Measurements from ENCODE around the gene PRH2.

PRH2 gene

GRCh38 chr12:10952645-10953044 lies 23.6 kb downstream of the PRH2 start:
- Histone ChIP-seq H3K4me1 (no peaks in the 10 kb centered on the region), H4K20me1 (no peaks in the 10 kb centered on the region), H3K27ac (no peak overlapping the region), H3K27me3 (no peaks in the 10 kb centered on the region), H3K4me2 (no peak overlapping the region), H3K36me3 (peaks cover 8 to 25% (median 15%) of the 10 kb centered on the region in 11 experiments; a peak in 19 of 22 replicates), H3K9me3 (replicated peaks in 1 of 11) (peaks cover 33 to 59% (median 47%) of the 10 kb centered on the region in 11 experiments), H3K9ac (no peak overlapping the region), H3K4me3 (no peak overlapping the region)
- TF ChIP-seq Cebpa-rat (IDR thresholded peaks at IDR 0.05): no peak

GRCh38 chr12:10956085-10956484 lies 27.0 kb downstream of the PRH2 start:
- no peak for TF ChIP-seq Cebpa-rat (IDR thresholded peaks at IDR 0.05)
- no peaks in the 10 kb centered on the region for H3K27me3 ChIP-seq
- H3K9ac ChIP-seq: no peak overlapping the region

GRCh38 chr12:10957741-10958140 lies 28.7 kb downstream of the PRH2 start:
- H3K4me1 ChIP-seq: no peaks in the 10 kb centered on the region
- H3K9me3 ChIP-seq (replicated peaks in 1 of 11): peaks cover 17 to 38% (median 27%) of the 10 kb centered on the region in 11 experiments; a peak in 21 of 22 replicates
- H3K27ac ChIP-seq: no peak overlapping the region
- no peak overlapping the region for H3K4me2 ChIP-seq
- no peaks in the 10 kb centered on the region for H3K27me3 ChIP-seq
- no peak overlapping the region for H3K4me3 ChIP-seq
- H3K36me3 ChIP-seq: peaks cover 0 to 13% (median 3%) of the 10 kb centered on the region in 11 experiments; a peak in 3 of 22 replicates
- H3K9ac ChIP-seq: no peak overlapping the region
- no peaks in the 10 kb centered on the region for H4K20me1 ChIP-seq
- no peak for TF ChIP-seq Cebpa-rat (IDR thresholded peaks at IDR 0.05)

More at GRCh38 chr12:10956085-10956484, 27.0 kb downstream of the PRH2 start:
- no peak overlapping the region for H3K27ac ChIP-seq
- H3K9me3 ChIP-seq (replicated peaks in 1 of 11): peaks cover 17 to 38% (median 27%) of the 10 kb centered on the region in 11 experiments; a peak in 21 of 22 replicates
- no peaks in the 10 kb centered on the region for H3K4me1 ChIP-seq
- H4K20me1 ChIP-seq: no peaks in the 10 kb centered on the region
- H3K4me2 ChIP-seq: no peak overlapping the region
- H3K4me3 ChIP-seq: no peak overlapping the region
- peaks cover 0 to 16% (median 2%) of the 10 kb centered on the region in 11 experiments; a peak in 3 of 22 replicates for H3K36me3 ChIP-seq

GRCh38 chr12:10959804-10960203 lies 30.8 kb downstream of the PRH2 start:
- TF ChIP-seq Cebpa-rat (IDR thresholded peaks at IDR 0.05): no peak
- Histone ChIP-seq H3K27me3 (no peaks in the 10 kb centered on the region), H3K9me3 (replicated peaks in 1 of 11) (peaks cover 6 to 26% (median 18%) of the 10 kb centered on the region in 11 experiments; a peak in 18 of 22 replicates), H4K20me1 (no peaks in the 10 kb centered on the region), H3K4me1 (no peaks in the 10 kb centered on the region), H3K4me3 (no peak overlapping the region), H3K4me2 (no peak overlapping the region), H3K36me3 (peaks cover 0 to 12% (median 0%) of the 10 kb centered on the region in 11 experiments; a peak in 2 of 22 replicates), H3K9ac (no peak overlapping the region), H3K27ac (no peak overlapping the region)

- Histone ChIP-seq H3K4me2 (no peak overlapping the region), H3K36me3 (peaks cover 0 to 12% (median 0%) of the 10 kb centered on the region in 11 experiments; a peak in 2 of 22 replicates), H3K9ac (no peak overlapping the region), H3K4me1 (no peaks in the 10 kb centered on the region), H4K20me1 (no peaks in the 10 kb centered on the region), H3K4me3 (no peak overlapping the region), H3K27ac (no peak overlapping the region), H3K27me3 (no peaks in the 10 kb centered on the region), H3K9me3 (replicated peaks in 1 of 11) (peaks cover 5 to 22% (median 14%) of the 10 kb centered on the region in 11 experiments; a peak in 15 of 22 replicates)
- no peak for TF ChIP-seq Cebpa-rat (IDR thresholded peaks at IDR 0.05)
Observed at GRCh38 chr12:10960211-10960610, 31.2 kb downstream of the PRH2 start.

GRCh38 chr12:10965476-10965875 lies 36.4 kb downstream of the PRH2 start:
- Histone ChIP-seq H3K4me3 (no peak overlapping the region), H3K4me1 (no peaks in the 10 kb centered on the region), H3K27ac (no peak overlapping the region), H3K36me3 (peaks cover 0 to 16% (median 4%) of the 10 kb centered on the region in 11 experiments; a peak in 7 of 22 replicates), H3K9ac (no peak overlapping the region), H4K20me1 (peaks cover 0 to 3% (median 0%) of the 10 kb centered on the region in 11 experiments; a peak in 1 of 22 replicates), H3K27me3 (no peaks in the 10 kb centered on the region), H3K4me2 (no peak overlapping the region; a peak in 1 of 22 replicates), H3K9me3 (replicated peaks in 1 of 11) (no peaks in the 10 kb centered on the region)
- TF ChIP-seq Cebpa-rat (IDR thresholded peaks at IDR 0.05): no peak

- Histone ChIP-seq H3K4me3 (no peak overlapping the region), H3K4me1 (no peaks in the 10 kb centered on the region), H3K9me3 (replicated peaks in 1 of 11) (no peaks in the 10 kb centered on the region), H3K9ac (no peak overlapping the region), H3K4me2 (no peak overlapping the region), H3K27me3 (no peaks in the 10 kb centered on the region), H4K20me1 (peaks cover 0 to 3% (median 0%) of the 10 kb centered on the region in 11 experiments; a peak in 1 of 22 replicates), H3K36me3 (peaks cover 0 to 16% (median 3%) of the 10 kb centered on the region in 11 experiments; a peak in 7 of 22 replicates), H3K27ac (no peak overlapping the region)
- no peak for TF ChIP-seq Cebpa-rat (IDR thresholded peaks at IDR 0.05)
Observed at GRCh38 chr12:10966314-10966713, 37.3 kb downstream of the PRH2 start.

GRCh38 chr12:10967409-10967808 lies 38.4 kb downstream of the PRH2 start:
- Histone ChIP-seq H4K20me1 (peaks cover 0 to 3% (median 0%) of the 10 kb centered on the region in 11 experiments; a peak in 1 of 22 replicates), H3K4me1 (no peaks in the 10 kb centered on the region), H3K9ac (no peak overlapping the region), H3K4me3 (no peak overlapping the region), H3K27ac (no peak overlapping the region), H3K4me2 (no peak overlapping the region), H3K9me3 (replicated peaks in 1 of 11) (no peaks in the 10 kb centered on the region), H3K27me3 (no peaks in the 10 kb centered on the region), H3K36me3 (peaks cover 0 to 10% (median 0%) of the 10 kb centered on the region in 11 experiments; a peak in 7 of 22 replicates)
- no peak for TF ChIP-seq Cebpa-rat (IDR thresholded peaks at IDR 0.05)

- Histone ChIP-seq H3K9me3 (replicated peaks in 1 of 11) (no peaks in the 10 kb centered on the region), H4K20me1 (peaks cover 0 to 3% (median 0%) of the 10 kb centered on the region in 11 experiments; a peak in 1 of 22 replicates), H3K4me3 (no peak overlapping the region), H3K4me2 (no peak overlapping the region), H3K27me3 (no peaks in the 10 kb centered on the region), H3K27ac (no peak overlapping the region), H3K4me1 (no peaks in the 10 kb centered on the region), H3K36me3 (peaks cover 0 to 10% (median 4%) of the 10 kb centered on the region in 11 experiments; a peak in 10 of 22 replicates), H3K9ac (no peak overlapping the region)
- TF ChIP-seq Cebpa-rat (IDR thresholded peaks at IDR 0.05): 0 out of 22 replicates have a peak, but pooled peaks of 1 of the 11 experiments have one; percentile 12
Observed at GRCh38 chr12:10968765-10969456, 39.9 kb downstream of the PRH2 start.
